Measurements from ENCODE around the gene PRG3.

- no peak for TF ChIP-seq MXI1 (IDR thresholded peaks at IDR 0.05; ENCODE audit: borderline replicate concordance, low read depth, low read length)
- no peak for TF ChIP-seq CTCF (conservative IDR thresholded peaks at IDR 0.05; ENCODE audit: low read depth, low read length)
Measured at GRCh38 chr11:57427727-57428082, 46.8 kb upstream of the PRG3 start.

Data from IMR-90 (cell line).